HG02759 (cell line): Measurements from ENCODE around the gene CFTR.
"Not testable (repeated sequence)": the region's sequence is repeated elsewhere in the genome, so short reads cannot be mapped to it uniquely, and the experiment has no call there.

ENCODE experiments used
- ATAC-seq: cut with Tn5 transposase; IDR thresholded peaks from one replicate; pipeline ENCODE4 v1.9.1; 2021; ENCODE audit warnings: mild to moderate bottlenecking, moderate library complexity; ENCODE audit not compliant: unreplicated experiment

CFTR gene

GRCh38 chr7:117493460-117493859 is 13.6 kb downstream of the CFTR start:
- no peak for ATAC-seq

- ATAC-seq, result no peak
Measured at GRCh38 chr7:117495308-117495707, 15.5 kb downstream of the CFTR start.

- no peak for ATAC-seq
Measured at GRCh38 chr7:117502331-117502730, 22.5 kb downstream of the CFTR start.

- ATAC-seq, result no peak
Measured at GRCh38 chr7:117505238-117505637, 25.4 kb downstream of the CFTR start.

GRCh38 chr7:117508676-117509075 is 28.9 kb downstream of the CFTR start:
- no peak for ATAC-seq

GRCh38 chr7:117517194-117517593 is 37.4 kb downstream of the CFTR start:
- not testable (repeated sequence) for ATAC-seq

GRCh38 chr7:117530390-117530789 is 50.6 kb downstream of the CFTR start:
- ATAC-seq, result no peak

- no peak for ATAC-seq
Measured at GRCh38 chr7:117531595-117532244, 51.9 kb downstream of the CFTR start.

GRCh38 chr7:117538053-117538452 is 58.2 kb downstream of the CFTR start:
- no peak for ATAC-seq

GRCh38 chr7:117544061-117544460 is 64.2 kb downstream of the CFTR start:
- ATAC-seq, result no peak

GRCh38 chr7:117548035-117548434 is 68.2 kb downstream of the CFTR start:
- no peak for ATAC-seq

GRCh38 chr7:117550625-117551024 is 70.8 kb downstream of the CFTR start:
- no peak for ATAC-seq

GRCh38 chr7:117552660-117553059 is 72.8 kb downstream of the CFTR start:
- no peak for ATAC-seq

- no peak for ATAC-seq
Measured at GRCh38 chr7:117555260-117555659, 75.4 kb downstream of the CFTR start.

GRCh38 chr7:117559391-117559790 is 79.6 kb downstream of the CFTR start:
- no peak for ATAC-seq

- ATAC-seq, result no peak
Measured at GRCh38 chr7:117560030-117560429, 80.2 kb downstream of the CFTR start.

GRCh38 chr7:117562759-117563158 is 82.9 kb downstream of the CFTR start:
- ATAC-seq, result no peak

- ATAC-seq, result peak; percentile 45
Measured at GRCh38 chr7:117564080-117564479, 84.3 kb downstream of the CFTR start.

- no peak for ATAC-seq
Measured at GRCh38 chr7:117564627-117565026, 84.8 kb downstream of the CFTR start.

- no peak for ATAC-seq
Measured at GRCh38 chr7:117565226-117565625, 85.4 kb downstream of the CFTR start.

- ATAC-seq, result no peak
Measured at GRCh38 chr7:117567781-117568180, 88.0 kb downstream of the CFTR start.

GRCh38 chr7:117572856-117573620 is 93.2 kb downstream of the CFTR start:
- no peak for ATAC-seq

GRCh38 chr7:117581424-117581823 is 101.6 kb downstream of the CFTR start:
- ATAC-seq, result no peak
